WTC11 (cell line): ENCODE results near the gene FLYWCH2. TPM values are rescaled to one million over a fixed set of nuclear protein-coding genes. Genes with fewer than 3 reads are reported as not detected.
"Not testable (repeated sequence)": the region's sequence is repeated elsewhere in the genome, so short reads cannot be mapped to it uniquely, and the experiment has no call there.

ENCODE experiments used
- ATAC-seq: fragments of 200-7000 bp; cut with Tn5 transposase; 2 replicates; pipeline ENCODE4 v1.10.0; 2021; ENCODE audit warnings: mild to moderate bottlenecking, moderate library complexity
- CTCF ChIA-PET: fragments of 300-600 bp; sonication (Branson Sonifier 250); formaldehyde crosslinking; loops from one replicate; lab custom pipeline; 2021; ENCODE audit warnings: antibody characterized with exemption; lab: Charles Lee
- POLR2A ChIA-PET: fragments of 350-600 bp; sonication (Branson Sonifier 250); formaldehyde crosslinking; loops from one replicate; lab custom pipeline; 2021; ENCODE audit warnings: antibody characterized with exemption; lab: Charles Lee
- DNase-seq: peaks from one replicate; pipeline ENCODE4 v3.0.0; 2021; ENCODE audit warnings: low spot score
- H3K27ac Mint-ChIP-seq: 2 replicates; pipeline ENCODE4 v1.8.0; 2021; ENCODE audit warnings: mixed read lengths
- H3K27me3 Mint-ChIP-seq: 2 replicates; pipeline ENCODE4 v1.8.0; 2021; ENCODE audit warnings: low read depth, mild to moderate bottlenecking, moderate library complexity, mixed read lengths
- H3K36me3 Mint-ChIP-seq: 2 replicates; pipeline ENCODE4 v1.8.0; 2021; ENCODE audit warnings: mixed read lengths
- H3K4me1 Mint-ChIP-seq: 2 replicates; pipeline ENCODE4 v1.8.0; 2022; ENCODE audit warnings: mixed read lengths
- H3K4me3 Mint-ChIP-seq: 2 replicates; pipeline ENCODE4 v1.8.0; 2021; ENCODE audit warnings: mild to moderate bottlenecking, moderate library complexity, mixed read lengths
- H3K9me3 Mint-ChIP-seq: 2 replicates; pipeline ENCODE4 v1.8.0; 2021; ENCODE audit warnings: mixed read lengths
- ATF1 ChIP-seq: sonication (generic); formaldehyde crosslinking; IDR thresholded peaks from 2 replicates; pipeline ENCODE4 v1.8.1; 2023; ENCODE audit warnings: mild to moderate bottlenecking, moderate library complexity, missing genetic modification reagents
- IRF2 ChIP-seq: sonication (generic); formaldehyde crosslinking; IDR thresholded peaks from 2 replicates; pipeline ENCODE4 v1.8.0; 2022; ENCODE audit warnings: low read depth, missing genetic modification reagents, borderline replicate concordance
- JUN ChIP-seq: sonication (generic); formaldehyde crosslinking; IDR thresholded peaks from 2 replicates; pipeline ENCODE4 v1.8.0; 2023; ENCODE audit warnings: mild to moderate bottlenecking, missing genetic modification reagents
- KAT7 ChIP-seq: sonication (generic); formaldehyde crosslinking; IDR thresholded peaks from 2 replicates; pipeline ENCODE4 v1.8.1; 2023; ENCODE audit warnings: missing genetic modification reagents, mild to moderate bottlenecking, borderline replicate concordance
- MXD4 ChIP-seq: fragments of 250-450 bp; sonication (Bioruptor Pico); IDR thresholded peaks from 2 replicates; pipeline ENCODE4 v1.8.0; 2021; ENCODE audit warnings: mild to moderate bottlenecking, moderate library complexity, borderline replicate concordance
- NR2C2 ChIP-seq: sonication (generic); formaldehyde crosslinking; IDR thresholded peaks from 2 replicates; pipeline ENCODE4 v1.8.0; 2022; ENCODE audit warnings: mild to moderate bottlenecking, missing genetic modification reagents
- SMAD3 ChIP-seq: sonication (generic); formaldehyde crosslinking; IDR thresholded peaks from 2 replicates; pipeline ENCODE4 v1.8.0; 2022; ENCODE audit warnings: missing genetic modification reagents, mild to moderate bottlenecking, borderline replicate concordance
- SP1 ChIP-seq: sonication (generic); formaldehyde crosslinking; conservative IDR thresholded peaks from 2 replicates; pipeline ENCODE4 v1.8.1; 2022; ENCODE audit warnings: missing genetic modification reagents
- TCF7 ChIP-seq: sonication (generic); formaldehyde crosslinking; IDR thresholded peaks from 2 replicates; pipeline ENCODE4 v1.8.0; 2022; ENCODE audit warnings: mild to moderate bottlenecking, low read depth, missing genetic modification reagents, moderate library complexity
- TP53 ChIP-seq: sonication (generic); formaldehyde crosslinking; IDR thresholded peaks from 2 replicates; pipeline ENCODE4 v1.8.1; 2023; ENCODE audit warnings: mild to moderate bottlenecking, missing genetic modification reagents
- ZNF121 ChIP-seq: sonication (generic); formaldehyde crosslinking; IDR thresholded peaks from 2 replicates; pipeline ENCODE4 v1.8.0; 2023; ENCODE audit warnings: missing genetic modification reagents
- ZNF232 ChIP-seq: sonication (generic); formaldehyde crosslinking; IDR thresholded peaks from 2 replicates; pipeline ENCODE4 v1.8.0; 2022; ENCODE audit warnings: mild to moderate bottlenecking, missing genetic modification reagents
- ZNF416 ChIP-seq: fragments of 250-450 bp; sonication (Bioruptor Pico); IDR thresholded peaks from 2 replicates; pipeline ENCODE4 v1.9.0; 2021; ENCODE audit warnings: mild to moderate bottlenecking, inconsistent platforms
- total RNA-seq: library from RNA; stranded (reverse); gene quantifications from 3 replicates; pipeline ENCODE4 v1.2.3, GENCODE V29; 2021
- TF ChIP-seq, protein P1 (sequence below): sonication (generic); formaldehyde crosslinking; conservative IDR thresholded peaks from 2 replicates; pipeline ENCODE4 v1.8.1; 2022; ENCODE audit warnings: mild to moderate bottlenecking, missing genetic modification reagents
- TF ChIP-seq, protein P2 (sequence below): sonication (generic); formaldehyde crosslinking; IDR thresholded peaks from 2 replicates; pipeline ENCODE4 v1.8.1; 2023; ENCODE audit warnings: mild to moderate bottlenecking, missing genetic modification reagents, borderline replicate concordance
- TF ChIP-seq, protein P3 (sequence below): sonication (generic); formaldehyde crosslinking; IDR thresholded peaks from 2 replicates; pipeline ENCODE4 v1.8.1; 2023; ENCODE audit warnings: mild to moderate bottlenecking, moderate library complexity, missing genetic modification reagents
- TF ChIP-seq, protein P4 (sequence below): sonication (generic); formaldehyde crosslinking; IDR thresholded peaks from 2 replicates; pipeline ENCODE4 v1.8.1; 2022; ENCODE audit warnings: low read depth, mild to moderate bottlenecking, moderate library complexity, missing genetic modification reagents, borderline replicate concordance
- TF ChIP-seq, protein P5 (sequence below): sonication (generic); formaldehyde crosslinking; IDR thresholded peaks from 2 replicates; pipeline ENCODE4 v1.8.0; 2022; ENCODE audit warnings: mild to moderate bottlenecking, missing genetic modification reagents
- TF ChIP-seq, protein P6 (sequence below): sonication (generic); formaldehyde crosslinking; IDR thresholded peaks from 2 replicates; pipeline ENCODE4 v1.8.0; 2022; ENCODE audit warnings: missing genetic modification reagents

The FLYWCH2 gene
- total RNA-seq, 1 experiment from 2014 or later: 20.7 TPM

DNA sequence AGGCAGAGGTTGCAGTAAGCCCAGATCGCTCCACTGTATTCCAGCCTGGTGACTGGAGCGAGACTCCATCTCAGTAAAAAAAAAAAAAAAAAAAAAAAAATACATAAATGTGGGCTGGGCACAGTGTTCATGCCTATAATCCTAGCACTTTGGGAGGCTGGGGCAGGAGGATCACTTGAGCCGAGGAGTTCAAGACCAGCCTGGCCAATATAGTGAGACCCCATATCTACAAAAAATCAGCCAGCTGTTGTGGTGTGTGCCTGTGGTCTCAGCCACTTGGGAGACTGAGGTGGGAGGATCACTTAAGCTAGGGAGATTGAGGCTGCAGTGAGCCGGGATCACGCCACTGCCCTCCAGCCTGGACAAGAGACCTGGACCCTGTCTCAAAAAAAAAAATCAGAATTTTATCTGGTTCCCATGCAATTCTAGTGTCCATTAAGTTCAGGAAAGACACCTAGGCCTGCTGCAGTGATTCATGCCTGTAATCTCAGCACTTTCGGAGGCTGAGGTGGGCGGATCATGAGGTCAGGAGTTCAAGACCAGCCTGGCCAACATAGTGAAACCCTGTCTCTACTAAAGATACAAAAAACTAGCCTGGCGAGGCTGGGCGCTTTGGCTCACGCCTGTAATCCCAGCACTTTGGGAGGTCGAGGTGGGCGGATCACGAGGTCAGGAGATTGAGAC lies 48.4 kb downstream of the FLYWCH2 start:
- peaks cover 28% of the 10 kb centered on the region for H3K4me1 Mint-ChIP-seq
- TF ChIP-seq ZNF121 (CRISPR knock-in tag): peak; percentile 60; the same call in 1 of the 2 replicates
- H3K27ac Mint-ChIP-seq, DNase-seq, H3K4me3 Mint-ChIP-seq, H3K36me3 Mint-ChIP-seq, POLR2A ChIA-PET, ATAC-seq, H3K27me3 Mint-ChIP-seq, H3K9me3 Mint-ChIP-seq: not testable (repeated sequence)
- CTCF ChIA-PET: interaction anchor here (0.8 to 1.1 kb wide), 2 partner anchors 9 to 28 kb away, joined by 3 to 8 read pairs; no protein-coding TSS in a partner anchor

DNA sequence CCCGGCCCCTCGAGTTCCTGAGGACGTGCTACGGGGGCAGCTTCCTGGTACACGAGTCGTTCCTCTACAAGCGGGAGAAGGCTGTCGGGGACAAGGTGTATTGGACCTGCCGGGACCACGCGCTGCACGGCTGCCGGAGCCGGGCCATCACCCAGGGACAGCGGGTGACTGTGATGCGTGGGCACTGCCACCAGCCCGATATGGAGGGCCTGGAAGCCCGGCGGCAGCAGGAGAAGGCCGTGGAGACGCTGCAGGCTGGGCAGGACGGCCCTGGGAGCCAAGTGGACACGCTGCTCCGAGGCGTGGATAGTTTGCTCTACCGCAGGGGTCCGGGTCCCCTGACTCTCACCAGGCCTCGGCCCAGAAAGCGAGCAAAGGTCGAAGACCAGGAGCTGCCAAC lies 50.1 kb downstream of the FLYWCH2 start:
- DNase-seq (no peak), ATAC-seq (no peak)
- no peaks in the 10 kb centered on the region for H3K27me3 Mint-ChIP-seq
- TF ChIP-seq MXD4 (no peak), JUN (CRISPR knock-in tag) (no peak), ZNF416 (CRISPR knock-in tag) (no peak), TP53 (CRISPR knock-in tag) (no peak), ATF1 (CRISPR knock-in tag) (no peak), TCF7 (CRISPR knock-in tag) (no peak), SMAD3 (CRISPR knock-in tag) (no peak), SP1 (CRISPR knock-in tag) (no peak), ZNF232 (no peak), NR2C2 (CRISPR knock-in tag) (no peak), KAT7 (CRISPR knock-in tag) (no peak), IRF2 (CRISPR knock-in tag) (no peak)
- TF ChIP-seq, protein P1, sequence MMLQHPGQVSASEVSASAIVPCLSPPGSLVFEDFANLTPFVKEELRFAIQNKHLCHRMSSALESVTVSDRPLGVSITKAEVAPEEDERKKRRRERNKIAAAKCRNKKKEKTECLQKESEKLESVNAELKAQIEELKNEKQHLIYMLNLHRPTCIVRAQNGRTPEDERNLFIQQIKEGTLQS (CRISPR knock-in tag): no peak
- TF ChIP-seq, protein P2, sequence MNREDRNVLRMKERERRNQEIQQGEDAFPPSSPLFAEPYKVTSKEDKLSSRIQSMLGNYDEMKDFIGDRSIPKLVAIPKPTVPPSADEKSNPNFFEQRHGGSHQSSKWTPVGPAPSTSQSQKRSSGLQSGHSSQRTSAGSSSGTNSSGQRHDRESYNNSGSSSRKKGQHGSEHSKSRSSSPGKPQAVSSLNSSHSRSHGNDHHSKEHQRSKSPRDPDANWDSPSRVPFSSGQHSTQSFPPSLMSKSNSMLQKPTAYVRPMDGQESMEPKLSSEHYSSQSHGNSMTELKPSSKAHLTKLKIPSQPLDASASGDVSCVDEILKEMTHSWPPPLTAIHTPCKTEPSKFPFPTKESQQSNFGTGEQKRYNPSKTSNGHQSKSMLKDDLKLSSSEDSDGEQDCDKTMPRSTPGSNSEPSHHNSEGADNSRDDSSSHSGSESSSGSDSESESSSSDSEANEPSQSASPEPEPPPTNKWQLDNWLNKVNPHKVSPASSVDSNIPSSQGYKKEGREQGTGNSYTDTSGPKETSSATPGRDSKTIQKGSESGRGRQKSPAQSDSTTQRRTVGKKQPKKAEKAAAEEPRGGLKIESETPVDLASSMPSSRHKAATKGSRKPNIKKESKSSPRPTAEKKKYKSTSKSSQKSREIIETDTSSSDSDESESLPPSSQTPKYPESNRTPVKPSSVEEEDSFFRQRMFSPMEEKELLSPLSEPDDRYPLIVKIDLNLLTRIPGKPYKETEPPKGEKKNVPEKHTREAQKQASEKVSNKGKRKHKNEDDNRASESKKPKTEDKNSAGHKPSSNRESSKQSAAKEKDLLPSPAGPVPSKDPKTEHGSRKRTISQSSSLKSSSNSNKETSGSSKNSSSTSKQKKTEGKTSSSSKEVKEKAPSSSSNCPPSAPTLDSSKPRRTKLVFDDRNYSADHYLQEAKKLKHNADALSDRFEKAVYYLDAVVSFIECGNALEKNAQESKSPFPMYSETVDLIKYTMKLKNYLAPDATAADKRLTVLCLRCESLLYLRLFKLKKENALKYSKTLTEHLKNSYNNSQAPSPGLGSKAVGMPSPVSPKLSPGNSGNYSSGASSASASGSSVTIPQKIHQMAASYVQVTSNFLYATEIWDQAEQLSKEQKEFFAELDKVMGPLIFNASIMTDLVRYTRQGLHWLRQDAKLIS (CRISPR knock-in tag): no peak
- TF ChIP-seq, protein P3, sequence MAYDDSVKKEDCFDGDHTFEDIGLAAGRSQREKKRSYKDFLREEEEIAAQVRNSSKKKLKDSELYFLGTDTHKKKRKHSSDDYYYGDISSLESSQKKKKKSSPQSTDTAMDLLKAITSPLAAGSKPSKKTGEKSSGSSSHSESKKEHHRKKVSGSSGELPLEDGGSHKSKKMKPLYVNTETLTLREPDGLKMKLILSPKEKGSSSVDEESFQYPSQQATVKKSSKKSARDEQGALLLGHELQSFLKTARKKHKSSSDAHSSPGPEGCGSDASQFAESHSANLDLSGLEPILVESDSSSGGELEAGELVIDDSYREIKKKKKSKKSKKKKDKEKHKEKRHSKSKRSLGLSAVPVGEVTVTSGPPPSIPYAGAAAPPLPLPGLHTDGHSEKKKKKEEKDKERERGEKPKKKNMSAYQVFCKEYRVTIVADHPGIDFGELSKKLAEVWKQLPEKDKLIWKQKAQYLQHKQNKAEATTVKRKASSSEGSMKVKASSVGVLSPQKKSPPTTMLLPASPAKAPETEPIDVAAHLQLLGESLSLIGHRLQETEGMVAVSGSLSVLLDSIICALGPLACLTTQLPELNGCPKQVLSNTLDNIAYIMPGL (CRISPR knock-in tag): no peak
- TF ChIP-seq, protein P4, sequence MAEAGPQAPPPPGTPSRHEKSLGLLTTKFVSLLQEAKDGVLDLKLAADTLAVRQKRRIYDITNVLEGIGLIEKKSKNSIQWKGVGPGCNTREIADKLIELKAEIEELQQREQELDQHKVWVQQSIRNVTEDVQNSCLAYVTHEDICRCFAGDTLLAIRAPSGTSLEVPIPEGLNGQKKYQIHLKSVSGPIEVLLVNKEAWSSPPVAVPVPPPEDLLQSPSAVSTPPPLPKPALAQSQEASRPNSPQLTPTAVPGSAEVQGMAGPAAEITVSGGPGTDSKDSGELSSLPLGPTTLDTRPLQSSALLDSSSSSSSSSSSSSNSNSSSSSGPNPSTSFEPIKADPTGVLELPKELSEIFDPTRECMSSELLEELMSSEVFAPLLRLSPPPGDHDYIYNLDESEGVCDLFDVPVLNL (CRISPR knock-in tag): no peak
- TF ChIP-seq, protein P5, sequence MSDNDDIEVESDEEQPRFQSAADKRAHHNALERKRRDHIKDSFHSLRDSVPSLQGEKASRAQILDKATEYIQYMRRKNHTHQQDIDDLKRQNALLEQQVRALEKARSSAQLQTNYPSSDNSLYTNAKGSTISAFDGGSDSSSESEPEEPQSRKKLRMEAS (CRISPR knock-in tag): no peak
- TF ChIP-seq, protein P6, sequence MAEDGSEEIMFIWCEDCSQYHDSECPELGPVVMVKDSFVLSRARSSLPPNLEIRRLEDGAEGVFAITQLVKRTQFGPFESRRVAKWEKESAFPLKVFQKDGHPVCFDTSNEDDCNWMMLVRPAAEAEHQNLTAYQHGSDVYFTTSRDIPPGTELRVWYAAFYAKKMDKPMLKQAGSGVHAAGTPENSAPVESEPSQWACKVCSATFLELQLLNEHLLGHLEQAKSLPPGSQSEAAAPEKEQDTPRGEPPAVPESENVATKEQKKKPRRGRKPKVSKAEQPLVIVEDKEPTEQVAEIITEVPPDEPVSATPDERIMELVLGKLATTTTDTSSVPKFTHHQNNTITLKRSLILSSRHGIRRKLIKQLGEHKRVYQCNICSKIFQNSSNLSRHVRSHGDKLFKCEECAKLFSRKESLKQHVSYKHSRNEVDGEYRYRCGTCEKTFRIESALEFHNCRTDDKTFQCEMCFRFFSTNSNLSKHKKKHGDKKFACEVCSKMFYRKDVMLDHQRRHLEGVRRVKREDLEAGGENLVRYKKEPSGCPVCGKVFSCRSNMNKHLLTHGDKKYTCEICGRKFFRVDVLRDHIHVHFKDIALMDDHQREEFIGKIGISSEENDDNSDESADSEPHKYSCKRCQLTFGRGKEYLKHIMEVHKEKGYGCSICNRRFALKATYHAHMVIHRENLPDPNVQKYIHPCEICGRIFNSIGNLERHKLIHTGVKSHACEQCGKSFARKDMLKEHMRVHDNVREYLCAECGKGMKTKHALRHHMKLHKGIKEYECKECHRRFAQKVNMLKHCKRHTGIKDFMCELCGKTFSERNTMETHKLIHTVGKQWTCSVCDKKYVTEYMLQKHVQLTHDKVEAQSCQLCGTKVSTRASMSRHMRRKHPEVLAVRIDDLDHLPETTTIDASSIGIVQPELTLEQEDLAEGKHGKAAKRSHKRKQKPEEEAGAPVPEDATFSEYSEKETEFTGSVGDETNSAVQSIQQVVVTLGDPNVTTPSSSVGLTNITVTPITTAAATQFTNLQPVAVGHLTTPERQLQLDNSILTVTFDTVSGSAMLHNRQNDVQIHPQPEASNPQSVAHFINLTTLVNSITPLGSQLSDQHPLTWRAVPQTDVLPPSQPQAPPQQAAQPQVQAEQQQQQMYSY (CRISPR knock-in tag): no peak
- no peaks in the 10 kb centered on the region for H3K36me3 Mint-ChIP-seq
- peaks cover 11% of the 10 kb centered on the region for H3K4me1 Mint-ChIP-seq
- H3K9me3 Mint-ChIP-seq: no peaks in the 10 kb centered on the region
- H3K27ac Mint-ChIP-seq: no peak overlapping the region
- POLR2A ChIA-PET: no interaction called here
- CTCF ChIA-PET: interaction anchor here (0.5 kb wide), 1 partner anchor 28 kb away, joined by 3 read pairs; no protein-coding TSS in a partner anchor
- H3K4me3 Mint-ChIP-seq: no peak overlapping the region
